GM18861 (cell line): ENCODE results near the gene PLEKHH1.
"Not testable (repeated sequence)": the region's sequence is repeated elsewhere in the genome, so short reads cannot be mapped to it uniquely, and the experiment has no call there.

Source experiments
- ATAC-seq: cut with Tn5 transposase; IDR thresholded peaks from one replicate; pipeline ENCODE4 v1.9.1; 2021; ENCODE audit not compliant: unreplicated experiment

The PLEKHH1 gene

DNA sequence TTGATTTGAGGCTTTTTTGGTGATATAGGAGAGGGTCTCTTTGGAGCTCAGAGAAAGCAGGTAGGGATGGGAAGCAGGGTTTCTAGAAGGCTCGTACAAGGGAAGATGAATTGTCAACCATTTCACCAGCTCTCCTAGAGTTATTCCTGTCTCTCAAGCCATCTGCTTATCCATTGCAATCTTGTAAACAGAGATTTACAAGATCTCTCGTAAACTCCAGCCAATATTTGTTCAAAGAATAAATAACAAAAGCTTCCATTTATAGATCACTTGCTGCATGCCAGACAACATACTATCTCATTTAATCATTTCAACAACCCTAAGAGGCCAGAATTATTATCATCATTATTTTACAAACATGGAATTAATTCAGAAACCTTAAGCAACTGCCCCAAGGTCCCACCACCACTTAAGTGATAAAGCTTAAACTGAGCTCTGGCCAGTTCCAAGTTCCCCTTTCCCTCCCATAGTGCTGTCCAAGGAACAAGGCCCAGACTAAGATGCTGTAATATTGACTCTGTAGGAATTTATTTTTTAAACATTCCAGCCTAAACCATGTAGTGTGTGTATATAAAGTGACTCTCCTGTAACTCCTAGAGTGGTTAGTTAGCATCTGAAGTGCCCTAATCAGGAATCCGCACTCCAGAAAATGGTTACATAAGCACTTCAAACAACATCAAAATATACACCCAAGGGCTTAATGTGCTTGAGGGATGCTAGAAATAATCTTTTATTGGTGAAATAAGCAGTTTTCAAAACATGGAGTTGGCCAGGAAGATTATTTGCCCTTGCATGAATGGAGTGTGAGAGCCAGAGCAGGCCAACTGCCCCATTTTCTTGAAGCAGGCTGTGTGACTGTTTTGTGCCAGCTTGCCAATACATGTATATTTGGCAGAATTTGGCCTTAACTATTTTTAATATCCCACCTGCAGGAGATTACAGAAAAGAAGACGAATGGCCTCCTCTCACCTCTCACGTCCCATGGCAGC lies 2.8 kb upstream of the PLEKHH1 start:
- no peak for ATAC-seq

DNA sequence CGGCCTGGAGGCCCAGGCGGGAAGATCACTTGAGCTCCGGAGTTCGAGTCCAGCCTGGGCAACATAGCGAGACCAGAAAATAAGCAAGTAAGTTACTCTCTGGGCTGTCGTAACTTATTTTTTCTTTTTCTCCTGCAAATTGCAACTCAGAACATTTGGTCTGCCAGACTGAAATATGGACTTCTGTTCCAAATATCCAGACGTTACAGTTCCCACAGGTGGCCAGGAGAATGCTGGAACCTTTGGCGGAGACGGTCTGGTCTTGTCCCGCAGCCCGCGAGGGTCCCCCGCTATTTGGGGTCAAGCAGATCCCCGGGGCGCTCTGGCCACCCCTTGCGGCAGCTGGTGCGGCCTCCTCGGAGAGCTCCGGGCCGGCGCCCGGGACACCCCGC lies 488 bp upstream of the PLEKHH1 start:
- ATAC-seq = no peak

DNA sequence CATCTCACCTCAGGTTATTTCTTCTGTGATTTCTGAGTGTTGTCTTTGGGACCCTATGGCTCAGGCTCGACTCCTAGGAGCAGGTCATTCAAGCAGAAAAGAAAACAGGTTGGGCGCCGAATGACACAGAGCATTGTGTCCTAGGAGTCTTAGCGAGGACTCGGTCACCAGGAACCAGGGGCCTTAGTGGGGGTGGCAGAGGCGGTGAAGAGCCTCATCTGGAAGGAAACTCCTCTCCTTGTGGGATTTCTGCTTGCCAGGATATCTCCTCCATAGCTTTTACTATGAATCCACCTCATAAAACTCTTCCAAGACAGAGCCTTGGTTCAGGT lies 630 bp downstream of the PLEKHH1 start:
- no peak for ATAC-seq

DNA sequence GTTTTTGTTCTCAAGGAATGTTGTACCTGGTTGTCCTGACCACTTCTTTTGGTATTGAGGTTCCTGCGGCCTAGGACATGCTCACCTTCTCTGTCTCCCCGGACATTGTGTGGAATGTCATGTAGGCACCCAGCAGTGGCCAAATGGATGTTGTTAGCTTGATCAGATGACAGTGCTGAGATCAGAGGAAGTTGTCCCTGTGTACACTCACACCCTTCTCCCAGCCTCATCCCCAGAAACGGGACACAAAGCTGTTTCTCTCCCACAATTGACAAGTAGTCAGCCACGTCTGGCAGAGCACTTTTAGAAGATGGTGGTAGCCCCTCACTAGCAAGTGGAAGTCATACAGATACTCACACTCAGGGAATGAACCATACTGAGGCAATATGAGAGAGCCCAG lies 3.0 kb downstream of the PLEKHH1 start:
- ATAC-seq = no peak

DNA sequence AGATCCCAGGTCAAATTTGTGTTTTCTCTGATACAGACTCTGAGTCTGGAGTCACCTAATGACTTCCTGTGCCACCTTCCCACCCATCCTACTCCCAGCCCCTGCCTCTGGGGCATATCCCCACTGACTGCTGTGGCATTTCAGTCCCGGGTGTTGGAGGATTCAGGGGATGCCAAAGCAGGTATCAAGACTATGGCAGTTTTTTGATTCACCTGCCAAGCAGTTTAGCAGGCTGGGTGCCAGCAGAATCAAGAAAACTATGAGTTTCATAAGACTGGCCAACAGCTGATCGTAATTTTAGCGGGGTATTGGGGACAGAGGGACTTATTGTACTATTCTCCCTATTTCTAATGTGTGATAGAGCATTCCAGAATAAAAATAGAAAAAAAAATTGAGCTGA lies 4.6 kb downstream of the PLEKHH1 start:
- no peak for ATAC-seq

DNA sequence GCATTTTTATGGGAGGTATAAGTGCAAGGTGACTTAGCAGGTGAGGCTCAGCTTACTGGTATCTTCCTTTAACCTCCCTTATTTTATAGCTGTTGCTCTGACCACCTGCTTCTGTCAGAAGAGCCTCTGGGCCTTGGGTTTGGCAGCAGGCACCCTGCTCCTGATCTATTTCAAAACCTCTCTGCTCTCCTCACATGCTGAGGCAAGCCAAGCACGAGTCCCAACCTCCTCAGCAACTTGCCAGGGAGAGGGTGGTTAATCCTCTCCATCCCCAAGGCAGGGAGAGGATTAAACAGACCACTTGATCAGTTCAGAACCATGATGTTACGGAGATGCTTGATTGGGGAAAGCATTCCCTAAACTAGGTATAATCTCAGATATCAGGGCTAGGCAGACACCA lies 5.4 kb downstream of the PLEKHH1 start:
- ATAC-seq = no peak

DNA sequence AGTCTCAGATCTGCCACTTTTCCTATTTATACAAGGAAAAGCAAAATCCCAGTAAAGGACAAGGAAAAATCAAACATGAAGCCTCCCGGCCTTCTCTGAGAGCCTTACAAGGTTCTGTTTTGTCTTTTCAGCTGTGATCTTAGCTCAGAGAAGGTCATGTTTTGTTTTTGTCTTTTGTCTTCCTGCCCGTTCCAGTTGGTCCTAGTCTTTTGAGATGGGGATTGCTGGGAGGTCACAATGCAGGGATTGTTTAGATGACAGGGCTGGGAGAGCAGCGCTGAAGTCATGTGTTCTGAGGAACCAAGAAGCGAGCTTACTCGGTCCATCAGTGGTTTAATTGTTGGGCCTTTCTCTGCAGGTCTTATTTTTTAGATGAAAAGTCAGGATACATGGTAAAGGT lies 6.0 kb downstream of the PLEKHH1 start:
- no peak for ATAC-seq

DNA sequence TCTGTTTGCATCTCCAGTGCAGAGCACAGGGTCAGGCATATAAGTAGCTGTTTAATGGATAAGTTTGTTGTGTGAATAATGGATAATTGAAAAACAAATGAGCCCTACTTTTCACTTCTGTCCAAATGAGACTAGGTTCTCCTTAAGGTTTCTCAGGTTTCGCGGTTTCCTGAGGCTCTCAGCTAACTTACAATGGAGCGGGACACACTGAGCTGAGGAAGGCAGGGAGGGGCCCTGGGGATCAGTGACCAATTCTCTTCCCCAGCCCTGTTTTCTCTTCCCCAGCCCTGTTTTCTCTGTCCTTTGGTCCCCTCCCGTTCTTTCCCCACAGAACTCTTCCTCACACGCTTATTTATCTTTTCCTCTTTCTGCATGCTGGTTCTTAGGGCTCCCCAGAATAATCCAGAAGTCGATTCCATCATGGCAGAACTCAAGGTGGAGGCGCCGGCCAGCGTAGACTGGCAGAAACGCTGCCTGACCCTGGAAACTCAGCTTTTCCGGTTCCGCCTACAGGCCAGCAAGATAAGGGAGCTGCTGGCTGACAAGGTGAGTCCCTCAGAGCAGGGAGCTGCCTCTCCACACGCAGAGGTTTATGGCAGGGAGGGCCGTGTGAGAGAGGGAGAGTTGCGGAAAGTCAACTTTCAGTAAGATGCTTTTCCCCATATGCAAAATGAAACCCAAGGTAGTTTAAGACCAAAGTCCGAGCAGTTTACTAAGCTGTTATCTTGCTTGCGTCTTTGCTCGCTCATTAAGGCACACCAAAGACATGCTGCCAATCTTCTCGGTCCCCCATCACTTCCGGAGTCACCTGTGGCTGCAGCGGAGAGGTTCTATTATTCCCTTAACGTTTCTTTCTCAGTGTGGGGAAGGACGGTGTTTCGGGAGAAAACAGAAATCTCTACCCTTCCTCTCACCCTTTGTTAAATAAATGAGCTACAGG lies 8.6 kb downstream of the PLEKHH1 start:
- ATAC-seq = no peak

DNA sequence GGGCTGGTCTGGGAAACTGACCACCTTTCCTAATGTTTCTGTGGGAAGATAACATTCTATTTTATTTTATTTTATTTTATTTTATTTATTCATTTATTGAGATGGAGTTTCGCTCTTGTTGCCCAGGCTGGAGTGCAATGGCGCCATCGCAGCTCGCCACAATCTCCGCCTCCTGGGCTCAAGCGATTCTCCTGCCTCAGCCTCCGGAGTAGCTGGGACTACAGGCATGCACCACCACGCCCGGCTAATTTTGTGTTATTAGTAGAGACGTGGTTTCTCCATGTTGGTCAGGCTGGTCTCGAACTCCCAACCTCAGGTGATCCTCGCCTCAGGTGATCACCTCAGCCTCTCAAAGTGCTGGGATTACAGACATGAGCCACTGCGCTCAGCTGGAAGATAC lies 9.5 kb downstream of the PLEKHH1 start:
- not testable (repeated sequence) for ATAC-seq

DNA sequence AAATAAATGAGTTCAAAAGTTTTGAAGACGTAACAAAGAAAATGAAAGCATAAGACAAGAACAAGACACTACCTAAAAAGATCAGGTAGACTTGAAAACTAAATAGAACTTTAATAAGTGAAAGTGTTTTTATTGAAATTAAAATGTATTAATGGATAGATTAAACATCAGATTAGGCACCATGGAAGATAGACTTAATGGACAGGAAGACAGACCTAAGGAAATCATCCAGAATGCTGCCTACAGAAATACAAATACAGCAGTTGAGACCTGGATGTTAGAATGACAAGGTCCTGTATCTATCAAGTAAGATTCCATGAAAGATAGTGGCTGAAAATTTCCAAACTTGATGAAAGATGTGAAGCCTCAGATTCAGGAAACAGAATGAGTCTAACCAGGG lies 11.5 kb downstream of the PLEKHH1 start:
- no peak for ATAC-seq

DNA sequence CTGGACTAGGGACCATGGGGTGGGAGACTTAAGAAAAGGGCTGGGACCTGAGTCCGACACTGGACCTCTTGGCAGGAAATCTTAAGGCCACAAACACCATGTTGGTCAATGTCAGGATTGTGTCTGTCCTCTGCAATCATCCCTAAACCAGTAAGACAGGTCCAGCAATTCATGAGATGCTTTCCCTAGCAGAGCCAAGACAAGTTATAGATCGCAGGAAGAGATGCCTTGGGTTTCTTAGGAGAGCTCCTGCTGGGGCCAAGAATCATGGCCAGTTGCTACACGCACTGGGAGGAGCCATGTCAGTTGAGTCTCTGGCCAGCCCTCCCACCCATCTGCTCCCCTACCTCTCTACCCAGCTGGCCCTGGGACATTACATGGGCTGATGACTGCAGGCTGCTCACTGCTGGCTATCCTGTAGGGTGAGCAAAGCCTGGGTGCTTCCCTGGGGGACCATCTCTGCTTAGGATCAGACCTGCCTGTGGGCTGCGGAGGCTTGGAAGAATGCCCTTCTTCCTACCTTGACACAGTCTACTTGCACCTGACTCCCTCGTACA lies 14.2 kb downstream of the PLEKHH1 start:
- no peak for ATAC-seq

DNA sequence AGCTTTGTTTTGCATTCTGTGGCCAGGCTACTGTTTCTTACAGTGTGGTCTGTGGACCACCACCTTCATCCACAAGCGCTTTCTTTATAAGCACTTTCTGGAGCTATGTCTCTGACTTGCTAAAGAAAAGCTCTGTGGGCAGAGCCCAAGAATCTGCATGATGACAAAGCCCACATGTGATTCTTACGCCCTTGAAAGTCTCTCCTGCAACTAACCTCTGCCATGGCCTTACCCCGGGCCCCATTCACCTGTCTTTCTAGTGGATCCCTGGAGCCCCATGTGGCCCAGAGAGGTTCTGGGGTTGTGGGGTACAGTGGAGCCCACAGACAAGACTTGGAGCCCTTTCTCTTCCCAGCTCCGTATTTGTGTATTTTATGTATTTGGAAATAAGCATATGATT lies 16.6 kb downstream of the PLEKHH1 start:
- no peak for ATAC-seq

DNA sequence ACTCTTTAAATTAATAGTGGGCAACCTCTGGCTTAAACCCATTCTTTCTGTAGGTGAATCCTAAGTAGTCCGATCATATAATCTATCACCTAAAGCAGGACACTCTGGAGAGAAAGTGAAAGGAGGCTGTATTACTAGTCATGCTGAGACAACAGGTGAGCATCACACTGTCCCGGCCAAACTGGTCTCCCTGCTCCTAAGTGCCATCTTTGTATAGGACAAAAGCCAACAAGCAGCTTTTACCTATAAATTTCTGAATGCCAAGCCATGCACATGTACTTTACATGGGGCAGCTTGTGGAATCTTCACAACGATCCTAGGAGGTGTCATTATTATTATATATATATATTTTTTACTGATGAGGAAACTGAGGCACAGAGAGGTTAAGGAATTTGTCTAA lies 18.0 kb downstream of the PLEKHH1 start:
- ATAC-seq = no peak

DNA sequence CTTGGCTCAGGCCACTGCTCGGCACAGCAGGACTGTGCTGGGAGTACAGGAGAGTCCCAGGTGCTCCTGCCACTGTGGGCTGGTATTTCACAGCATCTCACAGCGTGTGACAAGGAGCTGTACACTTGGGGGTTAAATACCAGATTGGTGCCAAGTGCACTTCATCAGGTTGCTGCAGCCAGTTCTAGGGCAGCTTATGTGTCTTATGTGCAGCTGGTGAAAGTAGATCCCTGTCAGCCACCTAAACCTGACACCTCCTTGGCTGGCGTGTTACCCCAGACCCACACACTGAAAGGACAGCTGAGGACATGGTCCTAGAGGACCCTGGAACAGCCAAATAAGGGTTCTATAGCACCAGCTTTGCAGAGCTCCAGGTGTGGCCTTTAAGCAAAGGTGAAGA lies 18.9 kb downstream of the PLEKHH1 start:
- ATAC-seq = no peak

DNA sequence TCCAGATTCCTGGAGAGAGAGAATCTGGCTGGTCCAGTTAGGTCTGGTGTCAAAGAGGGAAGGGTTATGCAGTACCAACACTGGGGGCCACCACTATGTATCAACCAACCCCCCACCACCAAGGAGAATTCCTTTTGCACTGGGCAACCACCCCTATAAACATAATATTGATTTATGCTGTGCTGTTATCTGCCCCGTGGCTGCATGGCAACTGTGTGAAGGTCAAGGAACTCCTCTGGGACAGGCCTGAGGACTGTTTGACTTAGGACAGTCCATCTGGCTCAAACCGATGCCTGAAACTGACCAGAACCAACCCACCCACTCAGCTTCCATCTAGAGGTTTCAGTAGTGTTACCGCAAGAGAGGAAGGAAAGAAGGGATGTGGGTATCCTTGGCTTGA lies 20.5 kb downstream of the PLEKHH1 start:
- no peak for ATAC-seq

DNA sequence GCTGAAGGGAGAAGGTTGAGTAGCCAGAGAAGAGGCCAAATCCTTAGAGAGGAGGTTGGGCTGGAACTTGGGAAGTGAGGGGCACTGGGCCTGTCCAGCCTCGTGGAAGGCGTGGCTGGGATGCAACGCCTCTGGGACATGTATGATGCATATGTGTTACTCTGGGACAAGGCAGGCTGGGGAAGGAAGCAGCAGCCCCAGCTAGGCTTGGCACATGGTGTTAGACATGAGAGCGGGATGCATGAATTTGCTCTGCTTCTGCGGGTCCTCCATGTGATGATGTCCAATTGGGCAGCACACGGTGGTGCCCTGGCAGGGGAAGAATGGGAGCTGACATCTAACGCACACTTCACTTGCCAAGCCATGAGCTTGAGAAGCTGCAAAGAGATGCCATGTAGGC lies 21.3 kb downstream of the PLEKHH1 start:
- ATAC-seq = no peak

DNA sequence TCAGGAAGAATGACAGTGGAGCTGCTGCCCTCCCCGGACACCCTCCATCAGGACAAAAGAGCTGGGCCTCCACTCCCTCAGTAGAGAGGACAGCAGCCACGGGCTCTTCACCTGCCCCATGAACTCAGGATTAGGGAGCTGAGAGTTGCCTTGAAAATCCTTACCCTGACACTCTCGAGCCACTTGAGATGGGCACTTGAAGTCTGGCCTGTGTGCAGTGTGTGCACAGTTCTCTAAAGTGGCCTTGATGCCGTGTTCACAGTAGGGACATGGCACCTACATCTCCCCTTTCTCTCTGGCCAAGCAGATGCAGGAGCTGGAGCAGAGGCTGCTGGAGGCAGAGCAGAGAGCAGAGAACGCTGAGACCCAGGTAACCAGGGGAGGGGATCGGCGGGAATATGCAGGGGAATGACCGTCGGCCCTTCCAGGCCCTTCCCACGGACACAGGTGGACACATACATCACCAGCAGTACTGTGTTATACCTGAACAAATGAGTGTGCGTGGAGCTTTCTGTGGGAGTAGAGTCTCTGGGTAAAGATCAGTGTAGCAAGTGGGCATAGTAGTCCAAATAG lies 22.5 kb downstream of the PLEKHH1 start:
- ATAC-seq = no peak

DNA sequence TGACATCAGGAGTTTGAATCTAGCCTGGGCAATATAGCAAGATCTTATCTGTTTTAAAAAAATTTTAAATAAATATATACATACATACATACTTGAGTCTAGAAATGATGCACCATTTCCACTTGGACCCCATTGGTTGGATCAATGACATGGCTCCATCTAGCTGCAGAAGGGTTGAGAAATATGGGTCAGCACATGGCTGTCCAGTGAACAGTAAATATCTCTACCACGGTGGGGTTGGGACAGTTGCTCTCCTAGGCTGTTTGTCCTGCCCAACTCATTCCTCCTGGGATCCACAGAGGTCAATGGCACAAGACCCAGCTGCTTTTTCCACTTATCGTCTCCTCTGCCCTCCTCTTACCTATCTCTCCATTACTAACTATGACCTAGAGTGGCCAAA lies 23.6 kb downstream of the PLEKHH1 start:
- no peak for ATAC-seq

DNA sequence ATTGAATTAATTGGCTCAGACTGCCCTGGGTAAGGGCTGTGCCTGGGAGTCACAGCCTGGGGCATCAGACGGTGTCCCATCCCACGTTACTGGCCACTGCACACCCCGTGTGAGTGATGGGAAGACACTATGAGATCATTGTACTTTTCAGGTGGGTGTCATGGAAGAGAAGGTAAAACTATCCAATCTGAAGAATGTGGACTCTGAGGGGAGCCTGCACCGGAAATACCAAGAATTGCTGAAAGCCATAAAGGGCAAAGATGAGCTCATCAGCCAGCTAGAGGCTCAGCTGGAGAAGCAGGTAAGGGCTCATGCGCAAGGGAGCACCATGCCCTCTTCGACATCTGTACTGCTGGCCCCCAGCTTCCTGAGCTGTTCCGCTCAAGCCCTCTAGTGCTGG lies 24.0 kb downstream of the PLEKHH1 start:
- ATAC-seq = no peak

DNA sequence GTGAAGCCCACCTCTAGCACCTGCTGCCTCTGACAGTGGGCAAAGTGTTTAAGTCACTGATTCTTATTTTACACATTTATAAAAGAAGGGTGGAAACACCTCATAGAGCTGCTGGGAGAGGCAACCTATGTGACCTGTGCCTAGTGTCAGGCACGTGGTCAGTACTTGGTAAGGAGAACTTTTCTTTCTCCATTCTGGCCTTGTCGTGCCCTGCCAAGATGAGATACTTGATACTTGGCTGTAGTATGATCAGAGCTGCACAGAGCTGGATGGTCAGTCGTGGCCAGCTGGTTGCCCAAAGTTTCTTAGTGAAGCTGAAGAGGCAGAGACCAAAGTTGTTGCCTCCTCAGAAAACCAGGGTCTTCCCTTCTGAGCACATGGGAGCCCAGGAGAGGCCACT lies 24.6 kb downstream of the PLEKHH1 start:
- ATAC-seq = no peak

DNA sequence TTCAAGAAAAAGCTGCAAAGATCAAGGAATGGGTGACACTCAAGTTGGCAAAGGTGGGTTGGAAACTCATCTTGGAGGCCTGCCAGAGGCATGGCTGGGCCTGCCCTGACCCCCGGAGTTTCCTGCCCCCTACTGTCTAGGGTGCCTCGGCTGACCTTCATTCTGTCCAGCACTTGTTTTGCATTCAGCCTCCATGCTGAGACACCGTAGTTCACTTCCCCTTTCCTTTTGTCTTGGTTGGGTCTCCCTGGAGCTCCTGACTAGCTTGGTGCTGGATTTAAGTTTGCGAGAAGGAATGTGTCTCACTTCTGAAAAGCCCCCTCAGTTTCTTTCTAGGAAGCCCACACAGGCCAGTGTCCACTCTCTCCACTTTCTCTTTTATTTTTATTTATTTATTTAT lies 26.5 kb downstream of the PLEKHH1 start:
- ATAC-seq = no peak
